ENCODE results near the gene CR2. TPM values are rescaled to one million over a fixed set of nuclear protein-coding genes. Genes with fewer than 3 reads are reported as not detected.
"Not testable (repeated sequence)": the region's sequence is repeated elsewhere in the genome, so short reads cannot be mapped to it uniquely, and the experiment has no call there.

Gene CR2
- total RNA-seq, 1 donor from 2014 or later = not detected

DNA sequence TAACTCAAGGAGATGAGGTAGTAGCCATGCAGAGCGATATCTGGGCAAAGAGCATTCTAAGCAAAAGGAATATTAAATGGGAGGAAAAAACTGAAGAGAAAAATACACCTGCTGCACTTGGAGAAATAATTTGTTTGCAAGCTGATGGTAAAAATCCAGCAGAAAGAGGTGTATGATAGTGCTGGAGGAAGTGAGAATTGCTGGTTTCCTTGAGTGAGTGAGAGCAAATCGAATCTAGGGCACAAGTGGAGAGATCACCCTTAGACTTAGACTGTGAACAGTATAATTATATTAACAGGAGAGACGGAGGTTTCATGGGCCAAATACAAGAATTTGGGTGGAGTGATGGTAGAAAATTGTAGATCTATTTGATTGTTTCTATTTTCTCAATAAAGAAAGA, 39.1 kb downstream of the CR2 start:
- peaks cover 19% of the 10 kb centered on the region for H3K27me3 ChIP-seq (ENCODE audit: control insufficient read depth, insufficient read depth, low read length)
- DNase-seq (ENCODE audit: low read depth) = no peak
- FAIRE-seq = no peak
- no peaks in the 10 kb centered on the region for H3K36me3 ChIP-seq (ENCODE audit: control insufficient read depth, insufficient read depth, low read length)
- no peak overlapping the region for H3K4me3 ChIP-seq (ENCODE audit: low read depth, low read length)
- TF ChIP-seq, protein P1, sequence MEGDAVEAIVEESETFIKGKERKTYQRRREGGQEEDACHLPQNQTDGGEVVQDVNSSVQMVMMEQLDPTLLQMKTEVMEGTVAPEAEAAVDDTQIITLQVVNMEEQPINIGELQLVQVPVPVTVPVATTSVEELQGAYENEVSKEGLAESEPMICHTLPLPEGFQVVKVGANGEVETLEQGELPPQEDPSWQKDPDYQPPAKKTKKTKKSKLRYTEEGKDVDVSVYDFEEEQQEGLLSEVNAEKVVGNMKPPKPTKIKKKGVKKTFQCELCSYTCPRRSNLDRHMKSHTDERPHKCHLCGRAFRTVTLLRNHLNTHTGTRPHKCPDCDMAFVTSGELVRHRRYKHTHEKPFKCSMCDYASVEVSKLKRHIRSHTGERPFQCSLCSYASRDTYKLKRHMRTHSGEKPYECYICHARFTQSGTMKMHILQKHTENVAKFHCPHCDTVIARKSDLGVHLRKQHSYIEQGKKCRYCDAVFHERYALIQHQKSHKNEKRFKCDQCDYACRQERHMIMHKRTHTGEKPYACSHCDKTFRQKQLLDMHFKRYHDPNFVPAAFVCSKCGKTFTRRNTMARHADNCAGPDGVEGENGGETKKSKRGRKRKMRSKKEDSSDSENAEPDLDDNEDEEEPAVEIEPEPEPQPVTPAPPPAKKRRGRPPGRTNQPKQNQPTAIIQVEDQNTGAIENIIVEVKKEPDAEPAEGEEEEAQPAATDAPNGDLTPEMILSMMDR (IDR thresholded peaks at IDR 0.05; ENCODE audit: insufficient read depth, low read length, severe bottlenecking) = no peak

DNA sequence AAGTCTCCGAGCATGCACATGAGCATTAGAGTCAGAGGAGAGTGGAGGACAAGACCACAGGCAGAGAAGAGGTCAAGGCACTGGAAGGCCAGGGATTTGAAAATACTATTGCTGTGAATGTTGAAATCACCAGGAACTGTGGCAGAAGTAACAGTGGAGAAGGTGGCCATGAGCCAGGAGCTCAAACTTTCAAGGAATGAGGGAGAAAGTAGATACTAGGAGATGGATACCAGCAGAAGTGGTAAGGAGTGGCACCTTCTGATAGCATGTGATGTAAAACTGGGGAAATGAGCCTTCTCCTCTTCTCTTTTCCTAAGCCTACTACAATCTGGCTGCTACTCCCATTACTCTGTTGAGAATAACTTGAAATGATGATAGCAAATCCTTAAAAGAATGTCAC, 40.0 kb downstream of the CR2 start:
- Histone ChIP-seq H3K27me3 (ENCODE audit: control insufficient read depth, insufficient read depth, low read length) (peaks cover 19% of the 10 kb centered on the region), H3K4me3 (ENCODE audit: low read depth, low read length) (no peak overlapping the region), H3K36me3 (ENCODE audit: control insufficient read depth, insufficient read depth, low read length) (no peaks in the 10 kb centered on the region)
- FAIRE-seq = no peak
- no peak for DNase-seq (ENCODE audit: low read depth)
- TF ChIP-seq, protein P1 (IDR thresholded peaks at IDR 0.05; ENCODE audit: insufficient read depth, low read length, severe bottlenecking) = no peak

DNA sequence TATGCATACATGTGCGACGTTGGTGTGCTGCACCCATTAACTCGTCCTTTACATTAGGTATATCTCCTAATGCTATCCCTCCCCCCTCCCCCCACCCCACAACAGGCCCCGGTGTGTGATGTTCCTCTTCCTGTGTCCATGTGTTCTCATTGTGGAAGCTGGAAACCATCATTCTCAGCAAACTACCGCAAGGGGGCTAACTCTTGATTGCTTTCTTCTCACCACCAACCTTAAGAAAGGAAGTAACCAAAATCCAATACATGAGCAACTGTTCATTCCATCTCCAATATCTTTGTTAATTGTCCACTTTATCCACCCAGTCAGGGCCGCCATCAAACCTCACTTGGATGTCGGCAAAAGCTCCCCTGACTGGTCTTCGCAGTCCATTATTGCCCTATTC, 41.2 kb downstream of the CR2 start:
- FAIRE-seq; DNase-seq (ENCODE audit: low read depth); H3K4me3 ChIP-seq (ENCODE audit: low read depth, low read length); H3K36me3 ChIP-seq (ENCODE audit: control insufficient read depth, insufficient read depth, low read length): not testable (repeated sequence)
- peaks cover 19% of the 10 kb centered on the region for H3K27me3 ChIP-seq (ENCODE audit: control insufficient read depth, insufficient read depth, low read length)

DNA sequence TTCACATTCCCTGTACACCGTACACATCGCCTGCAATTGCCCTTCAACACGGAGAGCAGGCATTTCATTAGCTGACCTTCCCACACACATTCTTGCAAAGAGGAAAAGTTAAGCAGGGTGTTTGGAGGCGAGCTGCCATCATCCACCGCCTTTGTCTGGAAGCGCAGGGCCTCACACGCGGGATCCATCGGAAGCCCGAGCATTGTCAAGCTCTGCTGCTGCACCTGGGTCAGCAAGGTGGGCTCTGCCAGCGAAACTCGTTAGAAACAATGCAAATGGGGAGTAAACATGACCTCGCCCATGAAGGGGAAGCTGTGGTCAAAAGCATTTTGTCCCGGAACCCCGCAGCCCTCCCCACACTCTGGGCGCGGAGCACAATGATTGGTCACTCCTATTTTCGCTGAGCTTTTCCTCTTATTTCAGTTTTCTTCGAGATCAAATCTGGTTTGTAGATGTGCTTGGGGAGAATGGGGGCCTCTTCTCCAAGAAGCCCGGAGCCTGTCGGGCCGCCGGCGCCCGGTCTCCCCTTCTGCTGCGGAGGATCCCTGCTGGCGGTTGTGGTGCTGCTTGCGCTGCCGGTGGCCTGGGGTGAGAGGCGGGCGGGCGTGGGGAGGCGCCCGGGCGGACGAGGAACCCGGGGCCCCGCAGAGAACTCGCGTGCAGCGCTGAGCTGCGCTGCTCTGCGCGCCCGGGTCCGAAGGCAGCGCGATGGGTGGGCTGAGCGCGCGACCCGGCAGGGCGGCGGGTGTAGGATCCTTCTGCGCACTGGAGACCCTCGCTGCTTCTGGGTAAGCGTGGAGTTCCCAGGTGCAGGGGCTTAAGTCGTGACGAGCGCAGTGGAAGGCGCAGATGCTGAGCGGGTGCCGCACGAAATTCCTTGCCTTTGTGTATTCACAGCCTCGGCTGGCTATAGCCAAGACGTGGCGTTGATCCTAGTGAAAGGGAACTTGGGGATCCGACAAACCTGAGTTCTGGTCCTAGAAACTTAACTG, 42.0 kb downstream of the CR2 start, which contains the start of gene CR1:
Gene CR1 (plus strand): TSS at position 357 of the 992 bp plus-strand sequence. CDS start 111 bp downstream, at position 468.
- TF ChIP-seq, protein P1 (IDR thresholded peaks at IDR 0.05; ENCODE audit: insufficient read depth, low read length, severe bottlenecking) = no peak
- FAIRE-seq (no peak), DNase-seq (ENCODE audit: low read depth) (no peak)
- Histone ChIP-seq H3K36me3 (ENCODE audit: control insufficient read depth, insufficient read depth, low read length) (no peaks in the 10 kb centered on the region), H3K4me3 (ENCODE audit: low read depth, low read length) (no peak within 1 kb of the TSS), H3K27me3 (ENCODE audit: control insufficient read depth, insufficient read depth, low read length) (peaks cover 19% of the 10 kb centered on the region)

DNA sequence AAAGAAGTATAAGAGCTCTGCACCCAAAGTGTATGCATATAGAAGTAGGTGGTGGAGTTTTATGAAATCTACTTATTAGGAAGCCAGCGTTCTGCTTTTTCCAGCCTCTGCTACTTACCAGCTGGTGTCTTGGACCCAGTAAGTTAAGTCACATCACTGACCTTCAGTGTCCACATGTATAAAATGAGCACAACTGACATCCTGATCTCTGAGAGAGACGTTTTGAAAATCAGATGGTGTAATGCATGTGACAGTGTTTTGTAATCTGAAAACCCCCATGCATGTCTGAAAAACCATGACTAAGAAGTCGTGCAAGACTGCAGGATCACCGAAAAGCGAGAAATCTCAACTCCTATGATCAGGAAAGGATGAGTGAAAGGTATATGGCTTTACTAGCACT, 43.8 kb downstream of the CR2 start:
- H3K4me3 ChIP-seq (ENCODE audit: low read depth, low read length) = no peak overlapping the region
- FAIRE-seq (no peak), DNase-seq (ENCODE audit: low read depth) (no peak)
- TF ChIP-seq, protein P1 (IDR thresholded peaks at IDR 0.05; ENCODE audit: insufficient read depth, low read length, severe bottlenecking) = no peak
- no peaks in the 10 kb centered on the region for H3K36me3 ChIP-seq (ENCODE audit: control insufficient read depth, insufficient read depth, low read length)
- peaks cover 22% of the 10 kb centered on the region for H3K27me3 ChIP-seq (ENCODE audit: control insufficient read depth, insufficient read depth, low read length)

DNA sequence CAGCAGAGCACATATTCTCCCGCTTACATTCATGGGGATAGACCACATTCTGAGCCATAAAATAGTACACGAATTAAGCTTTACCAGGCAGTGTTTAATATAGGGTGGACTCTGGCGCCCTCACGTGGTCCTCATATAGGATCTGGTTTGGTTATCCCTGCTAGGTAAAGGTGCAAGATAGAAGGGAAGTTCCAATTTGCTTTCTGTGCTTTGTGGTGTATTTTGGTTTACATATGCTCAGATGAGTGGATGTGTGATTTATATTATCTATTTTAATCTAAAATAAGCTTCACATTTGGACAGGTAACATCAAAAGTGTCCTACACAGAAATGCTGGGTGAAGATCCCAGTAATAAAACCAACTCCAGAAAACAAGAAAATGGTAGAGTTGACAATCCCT, 45.4 kb downstream of the CR2 start:
- Histone ChIP-seq H3K4me3 (ENCODE audit: low read depth, low read length) (no peak overlapping the region), H3K27me3 (ENCODE audit: control insufficient read depth, insufficient read depth, low read length) (peaks cover 21% of the 10 kb centered on the region), H3K36me3 (ENCODE audit: control insufficient read depth, insufficient read depth, low read length) (no peaks in the 10 kb centered on the region)
- TF ChIP-seq, protein P1 (IDR thresholded peaks at IDR 0.05; ENCODE audit: insufficient read depth, low read length, severe bottlenecking) = peak; percentile 78
- FAIRE-seq = no peak
- DNase-seq (ENCODE audit: low read depth) = peak; percentile 65
